Activated CD4-positive, alpha-beta T cell treated with anti-CD3 and anti-CD28 coated beads, Interleukin-2, amount 10 ng/mL, durations not matched to agents 7 days and 5 days (primary cell): Measurements from ENCODE around the gene MDH1. TPM values are rescaled to one million over a fixed set of nuclear protein-coding genes. Genes with fewer than 3 reads are reported as not detected.
A peak's percentile ranks its signal among the peaks of the same experiment; 100 is the strongest.
"Not testable (repeated sequence)": the region's sequence is repeated elsewhere in the genome, so short reads cannot be mapped to it uniquely, and the experiment has no call there.

Source experiments
- CTCF ChIA-PET: fragments of 350-600 bp; sonication (Branson Sonifier 250); formaldehyde crosslinking; loops from one replicate; lab custom pipeline; 2021; ENCODE audit warnings: antibody characterized with exemption; lab: Charles Lee
- POLR2A ChIA-PET: fragments of 350-600 bp; sonication (Branson Sonifier 250); formaldehyde crosslinking; loops from one replicate; lab custom pipeline; 2021; ENCODE audit warnings: antibody characterized with exemption; lab: Charles Lee
- DNase-seq: peaks from one replicate; pipeline ENCODE4 v3.0.0-alpha.2; 2020
- H3K27ac Mint-ChIP-seq: one replicate; pipeline ENCODE4 v1.8.0; 2021; ENCODE audit warnings: mild to moderate bottlenecking, moderate library complexity, mixed read lengths
- H3K27me3 Mint-ChIP-seq: one replicate; pipeline ENCODE4 v1.8.0; 2021; ENCODE audit warnings: mixed read lengths
- H3K36me3 Mint-ChIP-seq: one replicate; pipeline ENCODE4 v1.8.0; 2021; ENCODE audit warnings: low read depth, mixed read lengths
- H3K4me1 Mint-ChIP-seq: one replicate; pipeline ENCODE4 v1.8.0; 2021; ENCODE audit warnings: mixed read lengths
- H3K4me3 Mint-ChIP-seq: one replicate; pipeline ENCODE4 v1.8.0; 2021; ENCODE audit warnings: mild to moderate bottlenecking, moderate library complexity, mixed read lengths
- H3K9me3 Mint-ChIP-seq: one replicate; pipeline ENCODE4 v1.8.0; 2021; ENCODE audit warnings: mixed read lengths
- total RNA-seq, 2 experiments: library from RNA; stranded (reverse); gene quantifications; one replicate each; pipeline ENCODE4 v1.2.3, GENCODE V29; 2021

The MDH1 gene
- total RNA-seq, 2 experiments from 2014 or later = 164 to 176 TPM

DNA sequence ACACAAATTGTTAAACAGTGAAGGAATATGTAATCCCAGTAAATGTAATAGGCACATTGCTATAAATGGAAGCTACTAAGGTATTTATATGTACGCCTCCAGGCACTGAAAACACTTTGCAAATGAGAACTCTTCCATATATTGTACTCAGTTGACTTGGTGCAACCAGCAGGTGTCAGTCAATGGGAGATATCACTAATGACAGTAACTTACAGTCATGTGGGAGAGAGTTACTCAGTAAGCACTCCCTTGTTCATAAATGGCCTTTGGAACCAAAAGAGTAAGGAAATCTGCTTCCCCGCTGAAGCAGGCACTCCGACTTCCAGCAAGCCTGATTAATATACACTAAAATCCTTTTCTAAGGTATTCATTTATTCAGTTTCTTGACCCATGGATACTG, 5.9 kb downstream of the MDH1 start:
- Mint-ChIP-seq H3K4me3 (no peak overlapping the region), H3K27me3 (no peaks in the 10 kb centered on the region), H3K36me3 (peaks cover 36% of the 10 kb centered on the region), H3K9me3 (no peaks in the 10 kb centered on the region), H3K27ac (peak overlapping the region; percentile 31), H3K4me1 (peaks cover 22% of the 10 kb centered on the region)
- CTCF ChIA-PET = no interaction called here
- no peak for DNase-seq
- POLR2A ChIA-PET = no interaction called here

DNA sequence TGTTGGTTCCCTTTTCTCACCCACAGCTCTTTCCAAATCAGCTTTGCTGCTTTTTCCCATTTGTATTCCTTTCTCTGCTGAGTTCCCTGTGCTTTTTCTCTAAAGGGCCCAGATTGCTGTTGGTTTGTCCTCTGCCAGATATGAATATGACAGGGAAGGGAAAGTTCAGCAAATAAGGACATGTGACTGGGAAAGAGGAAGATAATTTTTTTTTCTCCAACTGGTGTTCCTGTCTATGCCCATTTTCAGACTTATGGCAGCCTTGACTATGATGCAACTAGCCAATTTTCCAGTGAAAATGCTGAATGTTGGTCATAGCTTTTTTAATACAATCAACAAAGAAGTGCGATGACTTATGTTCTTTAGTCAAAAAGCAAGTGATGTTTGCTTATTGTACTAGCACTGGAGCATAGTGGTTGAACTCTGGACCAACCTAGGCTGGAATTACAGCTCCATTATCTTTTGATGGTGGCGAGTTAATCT, 7.7 kb downstream of the MDH1 start:
- Mint-ChIP-seq H3K9me3 (no peaks in the 10 kb centered on the region), H3K4me3 (no peak overlapping the region), H3K36me3 (peaks cover 42% of the 10 kb centered on the region), H3K4me1 (peaks cover 7% of the 10 kb centered on the region), H3K27me3 (no peaks in the 10 kb centered on the region), H3K27ac (no peak overlapping the region)
- ChIA-PET POLR2A (no interaction called here), CTCF (no interaction called here)
- no peak for DNase-seq

DNA sequence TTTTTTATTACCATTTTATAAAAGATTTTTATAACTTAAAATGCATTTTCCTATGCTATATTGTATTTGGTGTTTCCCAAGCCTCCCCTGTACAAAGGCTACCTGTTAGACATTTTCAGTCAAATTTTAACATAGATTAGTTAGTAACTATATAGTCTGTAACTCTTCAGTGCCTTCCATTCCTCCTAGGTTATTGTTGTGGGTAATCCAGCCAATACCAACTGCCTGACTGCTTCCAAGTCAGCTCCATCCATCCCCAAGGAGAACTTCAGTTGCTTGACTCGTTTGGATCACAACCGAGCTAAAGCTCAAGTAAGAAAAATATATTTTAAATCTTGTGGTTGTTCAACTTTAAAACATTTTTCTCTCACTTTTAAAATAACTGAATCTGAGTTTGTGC, 10.2 kb downstream of the MDH1 start:
- no peaks in the 10 kb centered on the region for H3K27me3 Mint-ChIP-seq
- CTCF ChIA-PET = interaction anchor here (1.7 to 2.0 kb wide), 2 partner anchors 9 to 11 kb away, joined by 5 to 6 read pairs; partner anchors contain the start of genes MDH1 and WDPCP

DNA sequence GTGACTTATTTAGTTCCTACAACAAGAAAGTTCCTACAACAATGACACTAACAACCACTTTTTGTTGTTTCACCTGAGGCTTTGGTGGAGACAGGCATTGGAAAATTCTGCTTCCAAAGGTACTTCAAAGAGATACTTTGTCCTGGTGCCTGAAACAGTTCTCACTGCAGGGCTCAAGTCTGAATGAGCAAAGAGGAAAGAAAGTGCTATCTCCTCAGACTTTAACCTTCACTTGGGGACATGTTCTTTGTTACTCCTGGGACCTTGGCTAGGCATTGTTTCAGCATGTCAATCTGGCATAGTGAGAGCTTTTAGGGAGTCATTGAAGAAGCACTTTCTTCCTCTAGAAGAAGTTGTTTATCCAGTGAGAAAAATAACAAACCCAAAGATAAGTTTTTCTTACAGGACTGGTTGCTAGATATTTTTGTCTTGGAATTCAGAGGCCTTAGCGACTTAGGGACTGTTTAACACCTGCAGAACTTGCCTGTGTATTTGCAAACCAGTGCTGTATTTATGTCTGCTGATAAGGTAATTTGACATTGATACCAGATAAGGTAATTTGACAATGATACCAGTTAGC, 12.2 kb downstream of the MDH1 start:
- Mint-ChIP-seq H3K27ac (no peak overlapping the region), H3K4me1 (no peaks in the 10 kb centered on the region), H3K9me3 (no peaks in the 10 kb centered on the region), H3K36me3 (peaks cover 51% of the 10 kb centered on the region), H3K4me3 (no peak overlapping the region), H3K27me3 (no peaks in the 10 kb centered on the region)
- DNase-seq = no peak
- CTCF ChIA-PET = interaction anchor here (0.6 to 1.7 kb wide), 2 partner anchors 8 to 13 kb away, joined by 3 to 5 read pairs; partner anchors contain the start of genes MDH1 and WDPCP
- POLR2A ChIA-PET = interaction anchor here (0.6 kb wide), 1 partner anchor 10 kb away, joined by 3 read pairs; no protein-coding TSS in a partner anchor

More for the DNA sequence above, 10.2 kb downstream of the MDH1 start:
- no peak for DNase-seq
- Mint-ChIP-seq H3K9me3 (no peaks in the 10 kb centered on the region), H3K36me3 (peaks cover 47% of the 10 kb centered on the region), H3K27ac (no peak overlapping the region), H3K4me3 (no peak overlapping the region), H3K4me1 (peaks cover under 1% of the 10 kb centered on the region)
- POLR2A ChIA-PET = no interaction called here

DNA sequence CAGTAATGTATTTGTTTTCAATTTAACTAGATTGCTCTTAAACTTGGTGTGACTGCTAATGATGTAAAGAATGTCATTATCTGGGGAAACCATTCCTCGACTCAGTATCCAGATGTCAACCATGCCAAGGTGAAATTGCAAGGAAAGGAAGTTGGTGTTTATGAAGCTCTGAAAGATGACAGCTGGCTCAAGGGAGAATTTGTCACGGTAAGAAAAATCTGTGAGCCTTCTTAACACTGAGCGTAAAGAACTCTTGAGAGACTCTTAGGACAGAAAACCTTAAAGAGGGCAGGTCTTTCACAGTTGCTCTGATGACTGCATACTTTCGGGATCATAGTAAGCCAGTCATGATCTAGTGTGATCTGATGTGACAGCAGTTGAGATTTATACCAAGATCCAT, 15.9 kb downstream of the MDH1 start:
- peaks cover 48% of the 10 kb centered on the region for H3K36me3 Mint-ChIP-seq
- peaks cover 1% of the 10 kb centered on the region for H3K4me1 Mint-ChIP-seq
- POLR2A ChIA-PET = no interaction called here
- no peak overlapping the region for H3K4me3 Mint-ChIP-seq
- CTCF ChIA-PET = no interaction called here
- no peaks in the 10 kb centered on the region for H3K9me3 Mint-ChIP-seq
- no peak overlapping the region for H3K27ac Mint-ChIP-seq
- no peak for DNase-seq
- H3K27me3 Mint-ChIP-seq = no peaks in the 10 kb centered on the region

DNA sequence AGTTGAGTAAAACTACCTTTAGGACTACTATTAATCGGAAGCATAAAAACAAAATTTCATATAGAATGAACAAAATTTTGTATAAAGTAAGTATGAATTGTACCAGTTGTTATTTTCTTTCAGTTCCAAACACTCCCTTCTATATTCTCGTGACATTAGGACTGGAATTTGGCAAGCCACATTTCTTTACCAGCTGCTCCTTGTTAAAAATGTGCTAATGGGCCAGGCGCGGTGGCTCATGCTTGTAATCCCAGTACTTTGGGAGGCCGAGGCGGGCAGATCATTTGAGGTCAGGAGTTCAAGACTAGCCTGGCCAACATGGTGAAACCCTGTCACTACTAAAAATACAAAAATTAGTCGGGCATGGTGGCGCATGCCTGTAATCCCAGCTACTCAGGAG, 20.1 kb downstream of the MDH1 start:
- DNase-seq, CTCF ChIA-PET, H3K4me1 Mint-ChIP-seq, H3K9me3 Mint-ChIP-seq, H3K27me3 Mint-ChIP-seq, H3K27ac Mint-ChIP-seq, POLR2A ChIA-PET, H3K4me3 Mint-ChIP-seq: not testable (repeated sequence)
- peaks cover 22% of the 10 kb centered on the region for H3K36me3 Mint-ChIP-seq

DNA sequence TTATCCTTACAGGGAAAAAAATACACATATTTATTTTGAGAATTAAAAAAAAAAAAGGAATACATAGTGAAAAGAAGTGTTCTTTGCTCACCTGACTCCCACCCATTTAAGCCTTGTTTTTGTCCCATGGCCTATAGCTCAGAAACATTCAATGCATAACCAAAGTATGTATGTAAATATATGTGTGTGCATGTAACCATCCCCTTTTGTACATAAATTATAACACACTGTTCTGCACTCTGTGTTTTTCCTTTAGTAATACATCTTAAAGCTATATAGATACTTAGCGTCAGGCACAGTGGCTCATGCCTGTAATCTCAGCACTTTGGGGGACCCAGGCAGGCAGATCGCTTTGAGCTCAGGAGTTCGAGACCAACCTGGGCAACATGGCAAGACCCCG, 21.8 kb downstream of the MDH1 start:
- POLR2A ChIA-PET = interaction anchor here (0.6 kb wide), 1 partner anchor 150 kb away, joined by 3 read pairs; no protein-coding TSS in a partner anchor
- H3K9me3 Mint-ChIP-seq = no peaks in the 10 kb centered on the region
- H3K27me3 Mint-ChIP-seq = peaks cover 7% of the 10 kb centered on the region
- peaks cover 13% of the 10 kb centered on the region for H3K36me3 Mint-ChIP-seq
- H3K4me1 Mint-ChIP-seq = peaks cover 1% of the 10 kb centered on the region
- no peak for DNase-seq
- no peak overlapping the region for H3K27ac Mint-ChIP-seq
- CTCF ChIA-PET = interaction anchor here (0.5 kb wide), 1 partner anchor 1985 kb away, joined by 3 read pairs; no protein-coding TSS in a partner anchor
- no peak overlapping the region for H3K4me3 Mint-ChIP-seq

DNA sequence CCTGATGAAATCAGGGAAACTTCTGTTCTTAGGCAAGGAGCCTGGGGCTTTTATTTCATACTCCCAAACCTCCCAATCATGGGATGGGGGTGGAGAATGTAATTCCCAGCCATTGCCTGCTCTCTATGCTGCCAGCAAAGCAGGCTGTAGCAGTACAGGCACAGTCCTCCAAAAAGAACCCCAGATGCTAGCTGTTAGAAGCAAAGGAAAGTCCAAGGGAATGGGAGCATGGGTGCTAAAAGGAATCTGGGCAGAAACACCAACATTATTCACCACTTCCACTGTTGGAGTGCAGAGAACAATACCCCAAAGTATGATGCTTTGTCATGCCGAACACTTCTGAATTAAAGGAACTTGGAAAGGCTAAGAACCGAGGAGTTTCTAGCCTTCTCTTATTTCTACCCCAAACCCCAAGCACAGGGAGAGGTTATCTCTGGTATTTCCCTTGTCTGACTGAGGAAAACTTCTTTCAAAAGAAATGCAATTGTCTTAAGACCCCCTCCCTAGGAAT, 24.7 kb downstream of the MDH1 start:
- CTCF ChIA-PET = no interaction called here

DNA sequence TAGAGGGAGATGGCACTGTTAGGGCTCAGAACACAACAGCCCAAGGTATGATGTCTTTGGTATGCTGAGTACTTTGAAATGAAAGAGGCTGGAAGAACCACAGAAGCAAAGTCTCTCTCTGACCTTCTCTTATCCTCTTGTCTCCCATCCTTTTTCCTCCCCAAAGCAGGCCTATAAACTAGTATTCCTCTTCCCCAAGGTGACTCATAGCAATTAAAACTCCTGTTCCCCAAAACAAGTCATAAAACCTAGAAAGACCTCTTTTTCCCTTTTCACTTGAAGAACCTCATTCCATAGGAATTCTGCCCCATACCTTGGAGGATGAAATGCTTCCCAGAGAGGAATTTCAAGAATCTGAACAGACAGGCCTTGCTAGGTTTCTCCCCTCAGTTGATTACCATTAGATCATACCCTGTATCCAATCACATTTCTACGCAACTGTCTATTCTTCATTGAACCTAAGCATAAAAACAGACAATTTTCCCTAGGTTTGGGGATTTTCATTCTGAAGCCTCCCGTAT, 25.7 kb downstream of the MDH1 start:
- DNase-seq = no peak
- no peak overlapping the region for H3K4me3 Mint-ChIP-seq
- no peaks in the 10 kb centered on the region for H3K36me3 Mint-ChIP-seq
- no peak overlapping the region for H3K27ac Mint-ChIP-seq
- peaks cover 13% of the 10 kb centered on the region for H3K27me3 Mint-ChIP-seq
- ChIA-PET CTCF (no interaction called here), POLR2A (no interaction called here)
- peaks cover 3% of the 10 kb centered on the region for H3K9me3 Mint-ChIP-seq
- no peaks in the 10 kb centered on the region for H3K4me1 Mint-ChIP-seq

More for the DNA sequence above, 24.7 kb downstream of the MDH1 start:
- H3K9me3 Mint-ChIP-seq = no peaks in the 10 kb centered on the region
- H3K27me3 Mint-ChIP-seq = peaks cover 11% of the 10 kb centered on the region
- no peak overlapping the region for H3K27ac Mint-ChIP-seq
- peaks cover 1% of the 10 kb centered on the region for H3K4me1 Mint-ChIP-seq
- POLR2A ChIA-PET = no interaction called here
- no peaks in the 10 kb centered on the region for H3K36me3 Mint-ChIP-seq
- H3K4me3 Mint-ChIP-seq = no peak overlapping the region
- DNase-seq = no peak

DNA sequence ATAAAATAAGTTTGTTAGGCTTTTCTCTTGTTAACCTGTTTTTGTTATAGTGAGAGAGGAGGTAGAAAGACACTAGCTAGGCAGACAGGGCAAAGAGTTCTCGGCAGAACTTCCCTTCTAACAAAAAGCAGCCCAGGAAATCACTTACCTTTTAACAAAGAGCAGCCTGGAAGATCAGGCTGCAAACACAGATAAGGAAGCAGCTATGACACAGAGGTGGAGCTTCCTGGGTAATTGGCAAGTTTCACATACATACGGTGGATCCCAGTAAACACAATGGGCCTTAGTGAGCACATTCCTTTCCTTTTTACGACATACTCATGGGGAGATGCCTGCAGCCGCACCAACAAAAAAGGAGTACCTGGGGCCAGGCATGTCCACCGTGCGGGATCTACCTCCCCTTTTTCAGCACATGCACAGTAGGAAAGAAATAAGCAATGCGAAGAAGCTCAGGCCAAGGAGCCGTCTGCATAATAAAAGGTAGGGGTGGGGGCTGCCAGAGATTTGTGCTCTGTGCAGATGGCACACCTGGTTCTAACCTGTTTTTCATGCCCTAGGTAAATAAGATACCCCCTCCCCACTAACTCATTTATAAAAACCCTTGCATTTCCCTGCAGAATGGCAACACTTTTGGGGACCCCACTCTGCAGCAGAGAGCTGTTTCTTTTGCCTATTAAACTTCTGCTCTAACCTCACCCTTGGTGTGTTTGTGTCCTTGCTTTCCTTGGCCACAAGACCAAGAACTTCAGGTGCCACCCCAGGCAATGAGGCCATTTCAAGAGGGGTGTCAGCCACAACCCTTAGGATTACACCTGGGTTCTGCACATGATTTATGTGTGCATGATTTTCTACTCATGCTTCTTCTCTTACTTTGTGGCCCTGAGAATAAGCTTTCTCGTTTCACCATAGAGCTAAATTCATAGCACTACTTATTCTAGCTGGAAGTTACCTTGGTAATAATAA, 26.5 kb downstream of the MDH1 start:
- DNase-seq = no peak
- H3K27me3 Mint-ChIP-seq = peaks cover 14% of the 10 kb centered on the region
- H3K9me3 Mint-ChIP-seq = peaks cover 4% of the 10 kb centered on the region
- H3K4me1 Mint-ChIP-seq = no peaks in the 10 kb centered on the region
- CTCF ChIA-PET = interaction anchor here (0.6 kb wide), 1 partner anchor 714 kb away, joined by 3 read pairs; no protein-coding TSS in a partner anchor
- POLR2A ChIA-PET = no interaction called here
- no peak overlapping the region for H3K27ac Mint-ChIP-seq
- H3K4me3 Mint-ChIP-seq = no peak overlapping the region
- no peaks in the 10 kb centered on the region for H3K36me3 Mint-ChIP-seq

DNA sequence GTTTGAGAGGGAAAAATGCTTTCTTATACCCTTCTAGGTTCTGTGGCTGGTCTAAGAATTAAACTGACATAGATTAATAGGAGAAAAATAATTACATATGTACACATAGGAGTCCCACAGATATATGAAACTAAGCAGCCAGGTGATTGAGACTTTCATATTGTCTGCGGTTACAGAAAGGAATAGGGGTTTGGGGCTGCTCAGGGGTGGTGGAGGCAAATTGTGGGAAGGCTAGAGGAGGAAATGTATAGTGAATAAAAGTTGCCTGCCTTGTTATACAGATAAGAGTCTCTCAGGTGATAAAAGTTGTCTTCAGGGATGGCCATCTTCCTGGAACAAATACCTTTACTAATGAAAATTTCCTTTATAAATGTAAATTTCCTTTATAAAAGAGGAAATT, 28.6 kb downstream of the MDH1 start:
- no peak for DNase-seq
- H3K27ac Mint-ChIP-seq = no peak overlapping the region
- ChIA-PET POLR2A (no interaction called here), CTCF (no interaction called here)
- peaks cover 13% of the 10 kb centered on the region for H3K27me3 Mint-ChIP-seq
- no peak overlapping the region for H3K4me3 Mint-ChIP-seq
- no peaks in the 10 kb centered on the region for H3K4me1 Mint-ChIP-seq
- H3K9me3 Mint-ChIP-seq = peaks cover 4% of the 10 kb centered on the region
- no peaks in the 10 kb centered on the region for H3K36me3 Mint-ChIP-seq

DNA sequence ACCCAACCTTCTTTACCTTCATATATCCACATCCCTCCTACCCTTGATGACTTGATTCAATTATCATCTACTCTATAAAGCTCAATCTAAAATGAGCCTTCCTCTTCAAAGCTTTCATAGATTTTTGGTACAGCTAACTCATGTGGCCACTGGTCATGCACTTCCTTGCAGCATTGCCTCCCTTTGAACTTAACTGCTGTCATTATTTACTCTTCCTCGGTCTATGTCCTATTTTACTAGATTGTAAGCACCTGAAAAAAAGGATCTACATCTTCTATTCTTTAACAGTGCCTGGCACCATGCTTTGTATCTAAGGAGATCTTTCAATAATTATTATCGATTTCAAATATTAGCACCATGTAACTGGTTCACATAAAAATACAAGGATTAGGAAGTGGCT, 30.6 kb downstream of the MDH1 start:
- Mint-ChIP-seq H3K4me3 (no peak overlapping the region), H3K27ac (no peak overlapping the region), H3K9me3 (peaks cover 4% of the 10 kb centered on the region), H3K27me3 (peaks cover 7% of the 10 kb centered on the region), H3K4me1 (no peaks in the 10 kb centered on the region), H3K36me3 (no peaks in the 10 kb centered on the region)
- DNase-seq = no peak
- CTCF ChIA-PET = no interaction called here
- POLR2A ChIA-PET = no interaction called here
